Measurements from ENCODE around the gene PUM1.
"Not testable (repeated sequence)": the region's sequence is repeated elsewhere in the genome, so short reads cannot be mapped to it uniquely, and the experiment has no call there.

PUM1 gene

DNA sequence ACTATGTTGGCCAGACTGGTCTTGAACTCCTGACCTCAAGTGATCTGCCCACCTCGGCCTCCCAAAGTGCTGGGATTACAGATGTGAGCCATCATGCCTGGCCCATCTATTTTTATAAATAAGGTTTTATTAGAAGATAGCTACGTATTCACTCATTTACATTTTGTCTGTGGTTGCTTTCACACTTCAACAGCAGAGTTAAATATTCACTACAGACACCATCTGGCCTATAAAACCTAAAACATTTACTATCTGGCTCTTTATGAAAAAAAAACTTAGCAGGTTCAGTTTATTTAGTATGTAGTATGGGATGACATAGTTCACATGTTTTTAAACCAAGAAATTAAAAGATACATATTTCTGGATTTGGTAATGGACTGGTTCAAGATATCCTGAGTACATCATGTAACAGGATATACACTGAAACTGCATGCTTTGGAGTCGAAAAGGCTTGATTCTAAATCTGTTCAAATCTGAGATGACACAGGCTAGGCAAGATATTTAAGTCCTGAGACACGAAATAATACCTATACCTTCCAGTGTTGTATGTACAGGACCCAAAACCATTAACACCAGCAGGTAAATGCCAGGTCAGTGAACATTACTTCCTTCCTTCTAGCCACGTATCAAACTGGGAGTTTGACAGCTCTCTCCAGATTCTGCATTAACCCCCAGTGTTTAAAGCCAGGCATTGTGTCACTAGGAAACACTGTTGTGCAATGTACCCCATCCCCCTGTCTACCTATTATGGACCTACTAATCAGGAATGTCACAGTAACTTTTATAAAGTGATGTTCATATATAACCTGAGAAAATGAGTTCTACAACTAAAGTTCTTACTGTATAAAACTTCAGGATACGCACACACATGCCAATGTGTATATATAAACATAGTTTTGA is 102.7 kb downstream of the PUM1 start:
- no peak for DNase-seq

DNA sequence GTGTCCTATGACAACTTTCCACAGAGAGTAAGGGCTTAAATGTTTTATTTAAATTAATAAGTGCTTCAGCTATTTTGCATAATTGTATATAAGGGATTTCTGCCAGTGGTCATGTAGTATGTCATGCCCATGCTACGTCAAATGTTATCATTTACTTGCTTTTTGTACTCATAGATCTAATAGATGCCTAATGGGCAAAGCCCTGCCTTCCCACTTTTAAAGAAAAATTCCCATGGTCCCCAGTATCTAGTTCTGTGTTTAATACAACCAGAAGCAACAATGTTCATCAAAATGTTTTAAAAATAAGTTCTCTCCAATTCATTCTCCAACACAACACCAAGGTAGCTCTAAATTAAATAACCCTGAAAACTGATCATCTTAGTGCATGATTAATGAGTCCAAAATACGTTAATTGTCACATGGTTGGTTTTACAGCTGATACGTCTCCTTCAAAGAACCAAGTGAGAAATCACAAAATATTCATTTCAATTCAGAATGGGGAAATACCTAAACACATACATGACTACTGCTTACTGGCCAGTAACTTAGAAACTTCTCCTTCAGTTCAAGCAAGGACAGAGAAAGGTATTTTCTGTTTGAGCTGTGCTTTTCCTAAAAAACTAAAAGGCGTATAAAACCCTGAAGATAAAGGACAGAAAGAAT is 107.8 kb downstream of the PUM1 start:
- DNase-seq = no peak

- peak; percentile 75 for DNase-seq
Measured at GRCh38 chr1:30955448-30956015, 110.0 kb downstream of the PUM1 start.

DNA sequence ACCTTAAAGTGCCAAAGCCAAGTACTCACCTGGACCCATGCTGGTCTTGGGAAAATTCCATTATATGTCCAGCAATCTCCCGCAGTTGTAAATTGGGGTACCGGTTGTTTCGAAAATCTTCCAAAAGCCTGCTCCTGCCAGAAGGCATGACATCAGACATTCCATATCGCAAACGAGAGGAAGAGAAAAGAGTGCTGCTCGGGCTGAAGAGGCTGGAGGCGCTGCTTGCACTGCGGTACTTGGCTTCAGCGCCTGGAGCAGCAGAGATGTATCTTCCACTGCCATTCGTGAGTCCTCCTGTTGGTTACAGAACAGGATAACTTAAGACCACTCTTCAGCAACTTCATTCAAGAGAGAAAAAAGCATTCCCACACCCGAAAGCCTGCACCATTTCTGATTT is 111.8 kb downstream of the PUM1 start:
- DNase-seq = no peak

DNA sequence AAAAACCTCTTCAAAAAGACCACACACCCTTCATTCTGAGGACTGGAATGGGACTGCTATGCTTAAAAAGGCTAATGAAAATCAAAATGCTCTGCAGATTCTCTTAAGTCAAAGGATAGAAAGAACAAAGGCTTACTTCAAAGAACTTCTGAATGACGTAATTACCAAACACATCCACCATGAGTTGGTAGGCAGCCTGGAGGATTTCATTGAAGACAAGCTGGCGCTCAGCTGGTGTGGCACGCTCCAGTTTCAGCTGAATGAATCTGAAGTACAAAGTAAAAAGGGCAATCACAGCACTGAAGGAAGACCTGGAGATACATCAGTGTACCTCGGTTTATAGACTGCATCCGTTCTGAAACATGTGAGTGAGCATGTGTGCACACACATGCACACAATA is 113.4 kb downstream of the PUM1 start:
- no peak for DNase-seq

DNA sequence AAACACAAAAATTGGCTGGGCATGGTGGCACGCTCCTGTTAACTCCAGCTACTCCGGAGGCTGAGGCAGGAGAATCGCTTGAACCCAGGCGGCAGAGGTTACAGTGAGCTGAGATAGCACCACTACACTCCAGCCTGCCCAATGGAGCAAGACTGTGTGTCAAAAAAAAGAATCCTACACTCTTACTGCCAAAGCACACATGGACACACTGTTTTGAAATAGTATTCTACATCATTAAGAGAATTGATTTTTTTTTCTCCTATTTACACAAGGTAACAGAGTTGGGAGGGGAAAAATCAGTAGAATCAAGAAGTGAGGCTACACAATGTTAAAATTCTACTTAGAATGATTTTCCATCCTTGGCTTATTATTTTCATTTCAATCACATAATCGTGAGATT is 114.8 kb downstream of the PUM1 start:
- DNase-seq = no peak

- DNase-seq = no peak
Measured at GRCh38 chr1:30950053-30950452, 115.5 kb downstream of the PUM1 start.

GRCh38 chr1:30949487-30949838 is 116.1 kb downstream of the PUM1 start:
- not testable (repeated sequence) for DNase-seq

DNA sequence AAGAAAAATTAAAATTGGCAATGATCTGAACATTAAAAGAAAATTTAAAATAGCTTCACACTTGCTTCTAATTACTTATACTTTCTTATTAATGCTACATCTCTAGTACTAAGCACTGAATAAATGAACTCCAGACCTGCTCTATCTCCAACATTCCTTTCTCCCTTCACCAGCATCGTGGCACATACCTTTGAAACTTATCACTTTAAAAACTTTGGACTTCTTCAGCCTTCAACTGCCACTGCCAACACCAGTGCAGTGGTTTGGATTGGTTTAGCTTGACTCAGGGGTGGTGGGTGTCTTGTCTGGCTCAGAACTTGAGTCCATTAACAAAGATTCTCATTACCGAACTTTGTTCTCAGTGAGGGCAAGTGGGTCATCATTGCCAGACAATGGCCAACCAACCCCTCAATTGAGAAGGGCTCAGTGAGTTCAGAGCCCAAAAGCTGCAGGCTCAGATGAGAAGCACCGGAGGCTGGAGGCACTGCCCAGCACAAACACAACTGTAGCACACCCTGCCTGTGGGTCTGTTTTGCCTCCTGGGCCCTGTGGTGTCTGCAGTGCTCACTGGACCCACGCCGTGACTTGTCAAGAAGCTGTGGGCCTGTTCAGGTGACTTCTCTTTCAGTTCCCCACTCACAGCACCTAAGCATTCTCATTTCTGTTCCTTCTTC is 116.6 kb downstream of the PUM1 start:
- peak; percentile 71 for DNase-seq

GRCh38 chr1:30948278-30948677 is 117.2 kb downstream of the PUM1 start:
- no peak for DNase-seq

GRCh38 chr1:30947212-30947611 is 118.3 kb downstream of the PUM1 start:
- no peak for DNase-seq

DNA sequence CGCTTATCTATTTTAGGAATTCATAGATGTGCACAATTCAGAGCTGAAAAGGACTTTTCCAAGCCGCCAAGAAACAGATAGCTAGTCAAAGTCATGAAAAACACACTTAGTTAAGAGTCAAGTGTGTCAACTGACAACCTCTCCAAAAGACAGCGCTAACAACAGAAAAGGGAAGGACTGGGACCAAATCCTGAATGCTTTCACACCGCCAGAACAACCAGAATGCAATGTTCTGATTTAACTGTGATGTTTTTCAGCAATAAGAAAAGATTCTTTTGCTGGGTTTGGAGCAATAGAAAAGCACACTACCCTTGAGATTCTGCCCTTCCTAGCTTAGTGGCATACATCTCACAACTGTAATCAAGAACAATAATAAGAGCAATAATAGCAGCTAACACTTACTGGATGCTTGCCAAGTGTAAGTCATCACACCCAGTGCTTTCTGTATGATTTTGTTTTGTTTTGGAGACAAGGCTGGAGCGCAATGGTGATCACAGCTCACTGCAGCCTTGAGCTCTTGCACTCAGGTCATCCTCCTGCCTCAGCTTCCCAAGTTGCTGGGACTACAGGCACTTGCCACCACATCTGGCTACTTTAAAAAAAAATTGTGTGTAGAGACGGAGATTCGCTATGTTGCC is 123.1 kb downstream of the PUM1 start:
- no peak for DNase-seq

- no peak for DNase-seq
Measured at GRCh38 chr1:30940541-30940940, 125.0 kb downstream of the PUM1 start.

DNA sequence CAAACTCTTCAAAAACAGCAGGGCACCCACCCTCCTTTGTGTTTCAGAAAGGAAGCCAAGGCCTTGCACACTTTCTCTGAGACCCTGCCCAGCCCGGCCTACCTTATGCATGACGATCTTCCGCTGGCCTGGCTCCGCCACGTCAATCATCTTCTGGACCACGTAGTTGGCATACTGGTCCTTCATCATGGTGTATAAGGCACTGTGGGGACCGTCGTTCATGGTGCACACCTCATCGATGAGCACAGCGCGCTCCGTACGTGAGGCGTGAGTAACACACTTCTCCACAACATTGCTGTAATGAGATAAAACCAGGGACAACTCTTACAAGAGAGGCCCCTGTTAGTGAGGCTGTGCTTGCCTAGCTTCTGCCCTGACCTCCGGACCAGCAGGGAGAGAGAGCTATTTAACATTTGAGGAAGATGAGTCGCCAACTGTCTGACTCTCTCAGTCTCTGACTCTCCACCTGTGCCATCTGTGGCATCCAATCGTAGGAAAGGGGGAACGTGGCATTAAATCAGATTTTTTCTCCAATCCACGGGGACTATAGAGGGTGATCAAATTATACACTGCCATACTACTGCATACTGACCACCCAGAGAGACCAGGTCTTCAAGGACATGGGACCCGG is 128.9 kb downstream of the PUM1 start:
- DNase-seq = no peak

GRCh38 chr1:30935758-30936157 is 129.8 kb downstream of the PUM1 start:
- not testable (repeated sequence) for DNase-seq

DNA sequence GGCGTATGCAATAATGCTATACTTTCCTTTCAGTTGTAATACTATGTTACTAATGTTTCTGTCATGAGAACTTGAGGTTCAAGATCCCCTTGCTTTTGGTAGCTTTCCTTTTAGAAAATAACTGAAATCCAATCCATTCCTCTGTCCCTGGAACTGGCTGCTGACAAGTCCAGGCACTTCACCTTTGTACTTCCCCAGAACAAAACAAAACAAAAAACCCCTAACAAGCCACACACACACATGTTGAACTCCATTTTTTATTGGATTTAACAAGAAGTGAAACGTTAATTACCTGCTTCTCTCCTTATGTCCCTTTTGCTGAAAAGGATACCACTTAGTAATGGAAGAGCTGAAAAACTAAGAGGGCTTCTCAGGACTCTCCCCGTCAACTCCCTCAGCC is 130.9 kb downstream of the PUM1 start:
- no peak for DNase-seq

DNA sequence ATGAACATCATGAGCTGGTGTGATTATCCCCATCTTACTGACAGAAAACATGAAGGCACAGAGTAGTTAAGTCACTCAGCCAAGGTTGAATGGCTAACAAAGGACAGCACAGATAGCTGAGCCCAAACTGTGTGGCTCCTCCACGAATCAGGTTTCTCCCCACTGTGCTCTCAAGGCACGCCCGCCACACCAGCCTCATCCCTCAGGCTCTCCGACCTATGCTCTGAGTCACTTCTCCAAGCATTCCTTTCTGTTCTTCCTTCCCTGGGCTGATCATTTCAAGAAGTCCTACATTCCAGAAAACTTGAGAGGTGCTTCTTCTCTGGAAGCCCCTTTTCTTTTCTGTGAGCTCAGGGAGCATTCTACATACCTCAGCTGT is 131.7 kb downstream of the PUM1 start:
- DNase-seq = peak; percentile 78

DNA sequence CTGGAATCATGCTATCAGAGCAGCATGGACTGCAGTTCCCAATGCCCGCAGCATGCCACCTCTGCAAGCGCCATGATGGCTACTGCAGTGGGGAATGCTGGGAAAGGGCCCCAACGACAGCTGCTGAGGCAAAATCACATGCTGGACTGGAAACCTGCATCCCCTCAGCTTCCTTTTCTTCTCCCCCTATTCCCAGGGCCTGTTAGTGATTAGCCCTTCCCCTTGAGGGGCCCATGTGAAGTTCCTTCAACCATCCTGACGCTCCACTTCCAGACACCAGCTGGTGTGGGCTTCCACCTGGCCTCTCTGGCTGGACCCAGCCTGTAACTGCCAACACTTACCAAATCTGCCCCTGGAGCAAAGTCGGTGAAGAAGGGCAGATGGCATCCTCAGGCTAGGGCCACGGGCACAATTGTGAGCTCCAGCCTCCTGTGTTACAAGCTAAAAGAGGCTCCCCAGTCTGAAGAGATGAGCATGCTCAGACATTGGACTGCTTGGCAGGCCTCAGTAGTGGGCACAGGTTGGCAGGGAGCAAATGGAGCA is 134.8 kb downstream of the PUM1 start:
- DNase-seq = no peak

- no peak for DNase-seq
Measured at GRCh38 chr1:30929944-30930525, 135.5 kb downstream of the PUM1 start.

DNA sequence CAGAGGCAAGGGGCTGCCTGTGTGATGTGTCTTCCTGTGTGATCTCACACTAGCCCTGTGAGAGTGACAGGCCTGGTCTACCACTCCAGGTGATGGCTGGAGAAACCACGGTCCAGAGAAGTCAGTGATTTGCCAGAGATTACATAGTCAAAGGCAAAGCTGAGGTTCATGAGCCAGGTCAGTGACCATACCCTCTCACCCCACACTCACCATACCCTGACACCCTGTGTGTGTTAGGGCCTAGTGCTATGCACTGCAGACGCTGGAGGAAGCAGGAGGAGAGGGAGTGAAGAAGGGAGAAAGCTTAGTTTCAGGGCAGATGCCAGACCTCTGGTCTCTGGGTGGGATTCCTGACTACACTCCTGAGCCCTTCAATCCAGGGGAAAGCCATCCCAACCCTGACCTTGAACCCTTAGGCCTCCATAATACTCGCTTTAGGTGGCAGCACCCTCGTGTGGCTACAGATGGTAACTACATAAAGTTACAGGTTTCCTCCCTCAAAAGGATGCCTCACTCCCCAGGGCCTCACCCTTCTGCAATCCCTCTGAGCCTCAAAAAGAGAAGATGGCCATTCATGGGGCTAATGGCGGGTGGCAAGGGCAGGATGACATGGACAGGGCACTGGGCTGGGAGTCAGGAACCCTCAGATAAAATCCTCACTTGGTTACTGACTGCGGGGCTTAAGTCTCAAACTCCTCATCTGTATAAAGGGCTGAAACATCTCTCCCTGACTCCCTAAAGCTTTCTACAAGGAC is 136.2 kb downstream of the PUM1 start:
- peak; percentile 42 for DNase-seq

- DNase-seq = no peak
Measured at GRCh38 chr1:30928789-30929134, 136.8 kb downstream of the PUM1 start.
